B cell (primary cell): Measurements from ENCODE around the gene TXNDC11. TPM values are rescaled to one million over a fixed set of nuclear protein-coding genes. Genes with fewer than 3 reads are reported as not detected.

ENCODE experiments used
- ATAC-seq: fragments of 200-7000 bp; cut with Tn5 transposase; one replicate; pipeline ENCODE4 v1.10.0; 2021; ENCODE audit warnings: low read depth, mild to moderate bottlenecking, moderate number of reproducible peaks, moderate library complexity
- CTCF ChIA-PET: fragments of 350-600 bp; sonication (Branson Sonifier 250); formaldehyde crosslinking; loops from one replicate; lab custom pipeline; 2021; ENCODE audit warnings: antibody characterized with exemption, inconsistent platforms; lab: Charles Lee
- POLR2A ChIA-PET: fragments of 350-600 bp; sonication (Branson Sonifier 250); formaldehyde crosslinking; loops from one replicate; lab custom pipeline; 2021; ENCODE audit warnings: antibody characterized with exemption; lab: Charles Lee
- DNase-seq: peaks from one replicate; pipeline ENCODE4 v3.0.0; 2013
- H2AFZ ChIP-seq: 2 replicates; pipeline ENCODE4 v1.6.1; 2012; ENCODE audit warnings: mild to moderate bottlenecking, low read depth, low read length; ENCODE audit not compliant: insufficient read depth, poor library complexity, severe bottlenecking
- H3K27ac ChIP-seq, 2 donors: 1 replicate in 1 of 2; 2 replicates in 1 of 2; pipeline ENCODE4 v1.5.1; 2012 to 2013; ENCODE audit warnings: low read length in 2 of 2, mild to moderate bottlenecking in 2 of 2, moderate library complexity in 1 of 2
- H3K27me3 ChIP-seq, 4 experiments: fragments of 200-600 bp in 1 of 4; sonication (generic) in 1 of 4; replicated peaks in 1 of 4; 1 replicate in 2 of 4; 2 replicates in 2 of 4; pipeline versions ENCODE4 v1.6.1 to v1.7.0; 2013 to 2016; ENCODE audit warnings: low read length in 3 of 4, mild to moderate bottlenecking in 2 of 4, mixed read lengths in 1 of 4, moderate library complexity in 1 of 4; ENCODE audit not compliant: insufficient read depth in 4 of 4, control insufficient read depth in 3 of 4; ENCODE audit errors: control extremely low read depth in 1 of 4
- H3K36me3 ChIP-seq, 2 experiments: replicated peaks in 1 of 2; 1 replicate in 1 of 2; 2 replicates in 1 of 2; pipeline versions ENCODE4 v1.6.1 to v1.7.1; 2013; ENCODE audit warnings: low read length in 1 of 2; ENCODE audit not compliant: insufficient read depth in 2 of 2, control insufficient read depth in 1 of 2; ENCODE audit errors: control extremely low read depth in 1 of 2, extremely low read depth in 1 of 2
- H3K4me1 ChIP-seq, 2 donors: fragments of 200-600 bp in 1 of 2; sonication (generic) in 1 of 2; 1 replicate in 1 of 2; 2 replicates in 1 of 2; pipeline versions ENCODE4 v1.5.1 to v1.6.1; 2013 to 2017; ENCODE audit warnings: low read length in 2 of 2; ENCODE audit not compliant: control insufficient read depth in 2 of 2, insufficient read depth in 2 of 2
- H3K4me2 ChIP-seq: replicated peaks from 2 replicates; pipeline ENCODE3; 2012; ENCODE audit warnings: mild to moderate bottlenecking, low read depth, low read length; ENCODE audit not compliant: poor library complexity, severe bottlenecking
- H3K4me3 ChIP-seq, 5 experiments: fragments of 200-600 bp in 1 of 5; sonication (generic) in 1 of 5; 1 replicate in 3 of 5; 2 replicates in 2 of 5; pipeline versions ENCODE4 v1.5.1 to v1.7.0; 2011 to 2016; ENCODE audit warnings: low read length in 4 of 5, mild to moderate bottlenecking in 4 of 5, low read depth in 2 of 5, control low read depth in 1 of 5, moderate library complexity in 1 of 5; ENCODE audit not compliant: insufficient read depth in 1 of 5; ENCODE audit errors: control extremely low read depth in 1 of 5, extremely low read depth in 1 of 5
- H3K79me2 ChIP-seq: fragments of 200-600 bp; sonication (generic); one replicate; pipeline ENCODE4 v1.6.0; 2016; ENCODE audit warnings: low read length; ENCODE audit not compliant: control insufficient read depth, insufficient read depth
- H3K9ac ChIP-seq: fragments of 200-600 bp; sonication (generic); 2 replicates; pipeline ENCODE4 v1.6.1; 2017; ENCODE audit warnings: mild to moderate bottlenecking, low read length, moderate library complexity
- H3K9me3 ChIP-seq, 3 donors: one replicate each; pipeline versions ENCODE4 v1.6.1 to v1.7.1; 2013; ENCODE audit warnings: low read length in 2 of 3; ENCODE audit not compliant: control insufficient read depth in 2 of 3, insufficient read depth in 1 of 3; ENCODE audit errors: control extremely low read depth in 1 of 3
- H4K20me1 ChIP-seq: 2 replicates; pipeline ENCODE4 v1.6.0; 2012; ENCODE audit warnings: mild to moderate bottlenecking, low read length; ENCODE audit not compliant: insufficient read depth, control insufficient read depth, poor library complexity, severe bottlenecking
- H3K27ac Mint-ChIP-seq: one replicate; pipeline ENCODE4 v1.8.0; 2021; ENCODE audit warnings: mixed read lengths
- H3K27me3 Mint-ChIP-seq: one replicate; pipeline ENCODE4 v1.8.0; 2021; ENCODE audit warnings: mixed read lengths
- H3K4me1 Mint-ChIP-seq: one replicate; pipeline ENCODE4 v1.8.0; 2021; ENCODE audit warnings: mixed read lengths
- H3K4me3 Mint-ChIP-seq: one replicate; pipeline ENCODE4 v1.8.0; 2021; ENCODE audit warnings: mixed read lengths
- H3K9me3 Mint-ChIP-seq: one replicate; pipeline ENCODE4 v1.8.0; 2022; ENCODE audit warnings: mixed read lengths; ENCODE audit not compliant: insufficient read depth
- CTCF ChIP-seq: fragments of 200-600 bp; IDR thresholded peaks from one replicate; pipeline ENCODE4 v1.8.0; 2022; ENCODE audit warnings: antibody characterized with exemption, mild to moderate bottlenecking
- EZH2 ChIP-seq: IDR thresholded peaks from 2 replicates; pipeline ENCODE4 v1.6.1; 2012; ENCODE audit warnings: borderline replicate concordance, low read depth, mild to moderate bottlenecking, moderate library complexity, low read length; ENCODE audit not compliant: insufficient read depth, poor library complexity, severe bottlenecking
- WGBS: methylation state at CpG from one replicate; pipeline ENCODE4 v1.1.5; 2013; ENCODE audit warnings: missing lambda C conversion rate; ENCODE audit not compliant: insufficient coverage; 5-methylcytosine and 5-hydroxymethylcytosine counted together
- intact Hi-C: fragments of 100-400 bp; cut with micrococcal nuclease; formaldehyde crosslinking; loops from one replicate; pipeline ENCODE4 v1.10.0; 2022
- polyA plus RNA-seq: library from polyadenylated mRNA; depleted of rRNA; stranded (reverse); fragments of >200 nt; gene quantifications from 2 replicates; pipeline ENCODE4 v1.2.3, GENCODE V29; 2012
- total RNA-seq, 2 donors: library from RNA; stranded (reverse); fragments of 120-200 nt in 1 of 2; gene quantifications; 1 replicate in 1 of 2; 2 replicates in 1 of 2; pipeline versions ENCODE4 v1.2.3 to v1.2.4, GENCODE V29; 2013 to 2022

Gene TXNDC11
- total and polyA plus RNA-seq, 2 donors (not counting 1 experiment from before 2014, with no cell fraction given) = 50.2 to 76.9 TPM

- peak overlapping the region; percentile 67 for H3K4me3 Mint-ChIP-seq
- no peaks in the 10 kb centered on the region for H3K27me3 Mint-ChIP-seq
- no peaks in the 10 kb centered on the region for H3K27me3 ChIP-seq
- DNase-seq (peak; percentile 43), ATAC-seq (no peak)
- no peaks in the 10 kb centered on the region for H3K9me3 ChIP-seq
- peak overlapping the region; percentile 86 for H3K27ac Mint-ChIP-seq
- H3K9ac ChIP-seq = peak overlapping the region; percentile 29
- POLR2A ChIA-PET = interaction anchor here (0.5 kb wide), 1 partner anchor 363 kb away, joined by 6 read pairs; no protein-coding TSS in a partner anchor
- CTCF ChIA-PET = interaction anchor here (0.7 to 2.0 kb wide), 5 partner anchors 15 to 133 kb away, joined by 3 to 6 read pairs (median 3); no protein-coding TSS in a partner anchor
- TF ChIP-seq EZH2 (no peak), CTCF (no peak)
- H3K27ac ChIP-seq = peak overlapping the region; percentile 22 to 52
- peaks cover 19% of the 10 kb centered on the region for H3K79me2 ChIP-seq
- H2AFZ ChIP-seq = peak overlapping the region; percentile 79
- H3K4me1 ChIP-seq = peaks cover 26 to 43% of the 10 kb centered on the region in 2 donors
- peak overlapping the region in 2 of 5 experiments; percentile 18 to 37 for H3K4me3 ChIP-seq
- peak overlapping the region; percentile 71 for H3K4me2 ChIP-seq
- WGBS = 0% methylated on average over 5 of the region's 11 CpGs
- no peaks in the 10 kb centered on the region for H3K9me3 Mint-ChIP-seq
- intact Hi-C loops = loop anchor here (5.0 kb wide), 1 partner anchor 132 kb away; the partner anchor contains the start of gene ZC3H7A
- peaks cover 43% of the 10 kb centered on the region for H3K4me1 Mint-ChIP-seq
- peaks cover 12% of the 10 kb centered on the region for H4K20me1 ChIP-seq
- H3K36me3 ChIP-seq = no peaks in the 10 kb centered on the region
These were observed 77.6 kb downstream of the TXNDC11 start for GRCh38 chr16:11665071-11665491.

GRCh38 chr16:11662582-11662981 lies 80.1 kb downstream of the TXNDC11 start:
- ChIA-PET CTCF (interaction anchor here (0.6 to 1.0 kb wide), 3 partner anchors 34 to 679 kb away, joined by 3 to 4 read pairs (median 3); no protein-coding TSS in a partner anchor), POLR2A (no interaction called here)
- no peak for DNase-seq
- ATAC-seq = no peak
- no peak overlapping the region for H3K9ac ChIP-seq
- no peaks in the 10 kb centered on the region for H4K20me1 ChIP-seq
- H3K79me2 ChIP-seq = no peaks in the 10 kb centered on the region
- H3K4me1 Mint-ChIP-seq = peaks cover 31% of the 10 kb centered on the region
- no peak for TF ChIP-seq EZH2
- no peak for TF ChIP-seq CTCF
- no peak overlapping the region for H3K27ac Mint-ChIP-seq
- no peak overlapping the region for H3K4me3 ChIP-seq
- H3K9me3 Mint-ChIP-seq = no peaks in the 10 kb centered on the region
- H3K4me1 ChIP-seq = peaks cover 18 to 29% of the 10 kb centered on the region in 2 donors
- H3K36me3 ChIP-seq = no peaks in the 10 kb centered on the region
- 100% methylated on average over 3 of the region's 5 CpGs for WGBS
- no peak overlapping the region for H3K4me2 ChIP-seq
- H3K27me3 ChIP-seq = no peaks in the 10 kb centered on the region
- no peak overlapping the region for H3K4me3 Mint-ChIP-seq
- no peak overlapping the region for H3K27ac ChIP-seq
- no peaks in the 10 kb centered on the region for H3K9me3 ChIP-seq
- intact Hi-C loops = no loop called here
- no peaks in the 10 kb centered on the region for H3K27me3 Mint-ChIP-seq
- H2AFZ ChIP-seq = no peak overlapping the region
